ENCODE measurements around the gene PLA2G5. TPM values are rescaled to one million over a fixed set of nuclear protein-coding genes. Genes with fewer than 3 reads are reported as not detected.

The PLA2G5 gene
- total and polyA plus RNA-seq, 2 experiments from 2014 or later, result not detected

DNA sequence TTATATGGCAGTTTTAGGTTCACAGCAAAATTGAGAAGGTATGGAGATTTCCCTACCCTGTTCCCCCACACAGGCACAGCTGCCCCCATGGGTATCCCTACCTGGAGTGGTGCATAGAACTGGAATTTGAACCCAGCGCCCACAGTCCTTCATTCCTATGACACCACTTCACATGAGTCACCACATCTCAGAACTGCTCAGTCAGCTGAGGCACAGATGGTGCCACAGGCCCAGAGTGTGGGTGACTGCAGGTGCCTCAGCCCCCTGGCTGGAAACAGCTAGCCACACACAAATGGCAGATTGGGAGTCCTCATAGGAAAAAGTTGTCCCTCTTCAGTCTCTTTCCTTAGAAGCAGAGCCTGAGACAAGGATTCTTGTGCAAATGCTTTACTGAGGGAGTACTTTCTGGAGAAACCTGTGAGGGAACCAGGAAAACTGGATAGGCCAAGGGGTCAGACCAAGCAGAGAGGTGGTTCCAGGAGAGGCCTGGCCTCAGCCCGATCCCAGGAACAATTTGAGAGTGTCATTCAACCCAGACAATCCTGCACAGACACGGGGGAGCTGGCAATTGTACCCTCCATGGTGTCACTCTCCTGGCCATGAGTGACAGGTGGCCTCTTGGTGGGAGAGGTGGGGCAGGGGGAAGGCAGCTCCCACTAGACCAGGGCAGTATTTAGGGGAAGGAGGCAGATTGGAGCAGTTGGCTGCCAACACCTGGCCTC lies 42.4 kb downstream of the PLA2G5 start:
- H3K27me3 ChIP-seq, result no peaks in the 10 kb centered on the region
- no peaks in the 10 kb centered on the region for H3K36me3 ChIP-seq
- H3K4me1 ChIP-seq (ENCODE audit: low read depth), result no peaks in the 10 kb centered on the region
- TF ChIP-seq, protein P1, sequence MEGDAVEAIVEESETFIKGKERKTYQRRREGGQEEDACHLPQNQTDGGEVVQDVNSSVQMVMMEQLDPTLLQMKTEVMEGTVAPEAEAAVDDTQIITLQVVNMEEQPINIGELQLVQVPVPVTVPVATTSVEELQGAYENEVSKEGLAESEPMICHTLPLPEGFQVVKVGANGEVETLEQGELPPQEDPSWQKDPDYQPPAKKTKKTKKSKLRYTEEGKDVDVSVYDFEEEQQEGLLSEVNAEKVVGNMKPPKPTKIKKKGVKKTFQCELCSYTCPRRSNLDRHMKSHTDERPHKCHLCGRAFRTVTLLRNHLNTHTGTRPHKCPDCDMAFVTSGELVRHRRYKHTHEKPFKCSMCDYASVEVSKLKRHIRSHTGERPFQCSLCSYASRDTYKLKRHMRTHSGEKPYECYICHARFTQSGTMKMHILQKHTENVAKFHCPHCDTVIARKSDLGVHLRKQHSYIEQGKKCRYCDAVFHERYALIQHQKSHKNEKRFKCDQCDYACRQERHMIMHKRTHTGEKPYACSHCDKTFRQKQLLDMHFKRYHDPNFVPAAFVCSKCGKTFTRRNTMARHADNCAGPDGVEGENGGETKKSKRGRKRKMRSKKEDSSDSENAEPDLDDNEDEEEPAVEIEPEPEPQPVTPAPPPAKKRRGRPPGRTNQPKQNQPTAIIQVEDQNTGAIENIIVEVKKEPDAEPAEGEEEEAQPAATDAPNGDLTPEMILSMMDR (IDR thresholded peaks at IDR 0.05; ENCODE audit: low read depth, low read length), result no peak
- no peak overlapping the region for H3K27ac ChIP-seq
- no peaks in the 10 kb centered on the region for H3K9me3 ChIP-seq (ENCODE audit: low read depth)
- H3K4me3 ChIP-seq, result no peak overlapping the region
- no peak for DNase-seq (ENCODE audit: low read depth in 1 of 2, low spot score in 1 of 2)

DNA sequence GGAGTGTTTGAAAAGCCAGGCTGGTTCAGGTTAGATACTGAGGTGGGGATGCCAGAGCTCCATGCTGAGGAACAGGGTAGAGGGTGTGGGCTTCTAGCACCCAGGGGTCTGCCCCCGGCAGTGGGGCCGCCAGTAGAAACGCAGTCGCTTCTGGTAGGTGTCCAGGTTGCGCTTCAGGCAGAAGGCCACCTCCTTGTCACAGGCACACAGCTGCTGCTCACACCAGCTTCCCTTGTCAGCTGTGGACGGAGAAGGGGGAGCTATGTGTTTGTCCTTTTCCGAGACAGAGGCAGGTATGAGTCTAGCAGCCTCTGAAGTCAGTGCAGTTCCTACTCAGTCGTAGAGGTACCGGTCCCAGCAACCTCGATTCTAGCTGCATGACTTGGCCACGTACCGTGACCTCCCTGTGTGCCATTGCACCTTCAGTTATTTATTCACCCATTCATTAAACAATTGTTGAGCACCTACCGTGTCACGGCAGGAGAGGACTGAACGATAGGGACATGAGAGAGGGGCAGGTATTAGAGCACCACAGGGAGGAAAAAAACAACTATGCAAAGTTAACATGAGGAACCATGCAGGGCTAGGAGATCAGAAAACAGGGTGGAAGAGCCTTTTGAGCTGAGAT lies 44.1 kb downstream of the PLA2G5 start:
- TF ChIP-seq, protein P1 (IDR thresholded peaks at IDR 0.05; ENCODE audit: low read depth, low read length), result no peak
- no peaks in the 10 kb centered on the region for H3K4me1 ChIP-seq (ENCODE audit: low read depth)
- H3K27me3 ChIP-seq, result peaks cover 4% of the 10 kb centered on the region
- H3K4me3 ChIP-seq, result no peak overlapping the region
- no peak overlapping the region for H3K27ac ChIP-seq
- no peaks in the 10 kb centered on the region for H3K9me3 ChIP-seq (ENCODE audit: low read depth)
- no peaks in the 10 kb centered on the region for H3K36me3 ChIP-seq
- DNase-seq (ENCODE audit: low read depth in 1 of 2, low spot score in 1 of 2), result no peak

DNA sequence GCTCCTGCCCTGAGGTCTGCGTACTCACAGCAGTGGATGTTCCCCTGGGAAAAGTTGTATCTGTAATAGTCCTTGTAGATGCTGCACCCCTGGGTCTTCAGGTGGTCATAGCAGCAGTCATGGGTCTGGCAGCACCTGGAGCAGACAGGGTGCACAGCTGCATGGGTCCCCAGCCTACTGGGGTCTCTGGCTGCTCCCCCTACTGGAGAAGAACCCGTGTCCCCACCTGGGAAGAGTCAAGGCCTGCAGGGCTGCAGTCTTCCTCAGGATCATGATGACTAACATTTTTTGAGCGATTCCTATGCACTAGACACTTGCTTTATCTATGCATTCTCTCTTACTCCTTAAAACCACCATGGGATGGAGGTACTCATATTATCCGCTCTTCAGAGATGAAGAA lies 45.5 kb downstream of the PLA2G5 start:
- H3K4me3 ChIP-seq, result no peak overlapping the region
- DNase-seq (ENCODE audit: low read depth in 1 of 2, low spot score in 1 of 2), result no peak
- TF ChIP-seq, protein P1 (IDR thresholded peaks at IDR 0.05; ENCODE audit: low read depth, low read length), result no peak

DNA sequence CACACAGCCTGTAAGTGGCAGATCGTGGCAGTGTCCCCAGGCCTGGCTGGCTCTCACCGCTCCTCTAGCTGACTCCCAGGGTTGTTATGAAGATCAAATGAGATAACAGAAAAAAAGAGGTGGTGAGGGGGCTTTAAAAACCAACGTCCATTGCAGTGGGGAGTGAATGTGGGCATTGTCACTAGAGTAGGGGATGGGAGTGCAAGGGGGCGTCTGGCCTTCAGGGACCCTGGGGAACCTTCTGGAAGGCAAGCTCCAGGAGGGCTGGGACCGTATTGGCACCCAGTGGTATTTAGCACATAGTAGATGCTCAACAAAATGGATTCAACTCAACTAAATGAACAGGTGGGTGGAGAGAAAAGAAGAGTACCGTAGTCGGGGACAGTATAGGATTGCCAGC lies 45.9 kb downstream of the PLA2G5 start:
- no peak for DNase-seq (ENCODE audit: low read depth in 1 of 2, low spot score in 1 of 2)
- Histone ChIP-seq H3K9me3 (ENCODE audit: low read depth) (no peaks in the 10 kb centered on the region), H3K27ac (no peak overlapping the region), H3K4me3 (no peak overlapping the region), H3K36me3 (no peaks in the 10 kb centered on the region), H3K27me3 (peaks cover 9% of the 10 kb centered on the region), H3K4me1 (ENCODE audit: low read depth) (no peaks in the 10 kb centered on the region)
- TF ChIP-seq, protein P1 (IDR thresholded peaks at IDR 0.05; ENCODE audit: low read depth, low read length), result no peak

More for the DNA sequence above, 45.5 kb downstream of the PLA2G5 start:
- H3K4me1 ChIP-seq (ENCODE audit: low read depth), result no peaks in the 10 kb centered on the region
- H3K27me3 ChIP-seq, result peaks cover 6% of the 10 kb centered on the region
- no peaks in the 10 kb centered on the region for H3K9me3 ChIP-seq (ENCODE audit: low read depth)
- H3K27ac ChIP-seq, result no peak overlapping the region
- H3K36me3 ChIP-seq, result no peaks in the 10 kb centered on the region

DNA sequence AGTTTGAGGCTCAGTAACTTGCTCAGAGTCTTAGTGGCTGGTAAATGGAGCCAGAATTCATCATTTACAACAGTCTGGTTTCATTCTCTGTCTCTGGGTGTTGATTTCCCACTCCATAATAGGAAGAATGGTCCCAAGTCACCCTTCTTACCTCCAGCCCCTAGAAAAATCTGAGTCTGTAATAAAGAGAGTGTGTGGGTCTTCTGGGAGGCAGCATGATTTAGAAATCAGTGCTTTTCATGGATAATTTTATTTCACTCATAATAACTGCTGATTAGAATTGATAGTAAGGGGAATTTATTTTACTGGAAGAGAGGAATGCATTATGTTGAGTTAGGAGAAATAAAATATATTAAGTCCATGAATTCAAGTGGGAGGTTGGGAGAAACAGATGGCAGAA lies 47.2 kb downstream of the PLA2G5 start:
- Histone ChIP-seq H3K4me3 (no peak overlapping the region), H3K27ac (no peak overlapping the region), H3K27me3 (peaks cover 17% of the 10 kb centered on the region), H3K36me3 (no peaks in the 10 kb centered on the region), H3K9me3 (ENCODE audit: low read depth) (no peaks in the 10 kb centered on the region), H3K4me1 (ENCODE audit: low read depth) (no peaks in the 10 kb centered on the region)
- DNase-seq (ENCODE audit: low read depth in 1 of 2, low spot score in 1 of 2), result no peak
- TF ChIP-seq, protein P1 (IDR thresholded peaks at IDR 0.05; ENCODE audit: low read depth, low read length), result no peak

Measured in cardiac muscle cell (in vitro differentiated cells and primary cell).